GM12878 (cell line): Measurements from ENCODE around the gene TSEN34. TPM values are rescaled to one million over a fixed set of nuclear protein-coding genes. Genes with fewer than 3 reads are reported as not detected.

Experiments
- ATAC-seq: fragments of 200-7000 bp; cut with Tn5 transposase; 3 replicates; pipeline ENCODE4 v1.9.1; 2020; ENCODE audit warnings: mild to moderate bottlenecking, moderate library complexity
- BruUV-seq: library from RNA; stranded (reverse); fragments of 400-500 nt; replicated peaks from 2 replicates; lab custom pipeline; 2021; lab: Mats Ljungman, UMichigan
- CTCF ChIA-PET: fragments of 300-600 bp; sonication (Branson Sonifier 250); formaldehyde crosslinking; extraction: SDS; loops from one replicate; lab custom pipeline; 2021; ENCODE audit warnings: inconsistent platforms; lab: Yijun Ruan, JAX
- POLR2A ChIA-PET: fragments of 350-600 bp; formaldehyde crosslinking; extraction: SDS; loops from one replicate; lab custom pipeline; 2021; ENCODE audit warnings: inconsistent platforms; lab: Charles Lee
- RAD21 ChIA-PET: fragments of 300-600 bp; sonication (Branson Sonifier 250); formaldehyde crosslinking; loops from one replicate; lab custom pipeline; 2023; ENCODE audit warnings: antibody characterized with exemption; ENCODE audit not compliant: unreplicated experiment; lab: Charles Lee
- SMC1A ChIA-PET: fragments of 300-600 bp; sonication (Branson Sonifier 250); formaldehyde crosslinking; loops from one replicate; lab custom pipeline; 2023; ENCODE audit not compliant: unreplicated experiment, uncharacterized antibody; lab: Charles Lee
- DNase-seq: peaks from one replicate; pipeline ENCODE4 v3.0.0-alpha.2; 2011; ENCODE audit warnings: low read depth, low spot score
- FAIRE-seq: peaks from 3 replicates; lab custom pipeline; 2011; peaks lifted over from hg19 to GRCh38; lab: Jason Lieb, UNC
- H2AFZ ChIP-seq: 2 replicates; pipeline ENCODE4 v1.6.0; 2011; ENCODE audit warnings: low read depth, low read length, control low read depth; ENCODE audit not compliant: control insufficient read depth
- H3K27ac ChIP-seq: 2 replicates; pipeline ENCODE4 v1.5.1; 2011; ENCODE audit warnings: control low read depth; ENCODE audit not compliant: control insufficient read depth, insufficient read depth
- H3K27me3 ChIP-seq, 2 experiments: replicated peaks in 1 of 2; 2 replicates each; pipeline versions ENCODE4 v1.6.0 to v1.6.1; 2011; ENCODE audit warnings: low read length in 1 of 2; ENCODE audit not compliant: control insufficient read depth in 2 of 2, insufficient read depth in 2 of 2
- H3K36me3 ChIP-seq, 2 experiments: 2 replicates each; pipeline ENCODE4 v1.5.1; 2011; ENCODE audit warnings: low read length in 1 of 2; ENCODE audit not compliant: control insufficient read depth in 2 of 2, insufficient read depth in 2 of 2
- H3K4me1 ChIP-seq: 2 replicates; pipeline ENCODE4 v1.6.1; 2011; ENCODE audit warnings: mild to moderate bottlenecking, low read length, moderate library complexity, mixed read lengths; ENCODE audit not compliant: control insufficient read depth, insufficient read depth
- H3K4me2 ChIP-seq: 2 replicates; pipeline ENCODE4 v1.6.0; 2011; ENCODE audit warnings: control low read depth; ENCODE audit not compliant: control insufficient read depth, insufficient read depth
- H3K4me3 ChIP-seq: fragments of 200-600 bp; sonication (generic); 2 replicates; pipeline ENCODE4 v1.5.1; 2016
- H3K79me2 ChIP-seq: 2 replicates; pipeline ENCODE4 v1.6.0; 2011; ENCODE audit warnings: low read length; ENCODE audit not compliant: control insufficient read depth, insufficient read depth
- H3K9ac ChIP-seq: 2 replicates; pipeline ENCODE4 v1.8.0; 2011; ENCODE audit warnings: low read length, control low read depth, mixed read lengths; ENCODE audit not compliant: control insufficient read depth, insufficient read depth
- H3K9me3 ChIP-seq: replicated peaks from 3 replicates; pipeline ENCODE4 v1.5.1; 2011; ENCODE audit warnings: mild to moderate bottlenecking, low read length; ENCODE audit not compliant: control insufficient read depth, insufficient read depth
- H4K20me1 ChIP-seq: 2 replicates; pipeline ENCODE4 v1.6.0; 2011; ENCODE audit not compliant: control insufficient read depth, insufficient read depth
- IKZF1 ChIP-seq: fragments of 450-650 bp; conservative IDR thresholded peaks from 2 replicates; pipeline ENCODE4 v1.6.1; 2017; ENCODE audit warnings: antibody characterized with exemption, mild to moderate bottlenecking
- MEF2B ChIP-seq: fragments of 450-650 bp; IDR thresholded peaks from 2 replicates; pipeline ENCODE4 v1.6.1; 2018; ENCODE audit warnings: mild to moderate bottlenecking, moderate library complexity; ENCODE audit not compliant: partially characterized antibody, poor library complexity, severe bottlenecking
- NR2F1 ChIP-seq: fragments of 450-650 bp; conservative IDR thresholded peaks from 2 replicates; pipeline ENCODE4 v1.6.1; 2017; ENCODE audit warnings: mild to moderate bottlenecking
- SIN3A ChIP-seq: IDR thresholded peaks from 2 replicates; pipeline ENCODE4 v1.6.1; 2012; ENCODE audit warnings: low read depth, low read length, improper control_type of control experiment
- SMAD5 ChIP-seq: IDR thresholded peaks from 2 replicates; pipeline ENCODE4 v1.6.1; 2016; ENCODE audit warnings: antibody characterized with exemption, low read depth
- WGBS: methylation state at CpG from one replicate; pipeline ENCODE4 v1.1.6; 2016; ENCODE audit warnings: low lambda C conversion rate; ENCODE audit not compliant: insufficient replicate concordance, insufficient coverage; ENCODE audit errors: missing lambda C conversion rate; 5-methylcytosine and 5-hydroxymethylcytosine counted together
- in situ Hi-C: fragments of 300-500 bp; cut with MboI; formaldehyde crosslinking; loops from 9 replicates; pipeline ENCODE4 v1.14.3; 2018; ENCODE audit warnings: mixed read lengths
- intact Hi-C: fragments of 100-400 bp; cut with micrococcal nuclease; formaldehyde crosslinking; loops from one replicate; pipeline ENCODE4 v1.14.2; 2022; ENCODE audit not compliant: unreplicated experiment
- polyA plus RNA-seq, 11 experiments: library from polyadenylated mRNA; depleted of rRNA in 4 of 11; unstranded in 6 of 11; stranded (reverse) in 5 of 11; fragments of >200 nt; fragmentation: Nextera tagmentation in 4 of 11; fragmentation: Illumina TruSeq in 1 of 11; extraction: Ambion mirVana in 4 of 11; extraction: Trizol in 1 of 11; gene quantifications; 1 replicate in 1 of 11; 2 replicates in 10 of 11; pipeline versions ENCODE4 v1.2.1 to v1.2.3, GENCODE V29; 2011 to 2016; ENCODE audit warnings: inconsistent platforms in 2 of 11, missing spikeins in 2 of 11, low read depth in 1 of 11
- total RNA-seq, 4 experiments: library from RNA; depleted of rRNA in 3 of 4; stranded (reverse); fragments of >200 nt in 3 of 4; fragmentation: Illumina TruSeq in 1 of 4; extraction: Trizol in 1 of 4; gene quantifications; 2 replicates each; pipeline versions ENCODE4 v1.2.1 to v1.2.3, GENCODE V29; 2013 to 2021
- TF ChIP-seq, protein P1 (sequence below): fragments of 450-650 bp; conservative IDR thresholded peaks from 2 replicates; pipeline ENCODE4 v1.6.1; 2017; ENCODE audit warnings: mild to moderate bottlenecking, moderate library complexity
- TF ChIP-seq, protein P2 (sequence below): fragments of 450-650 bp; IDR thresholded peaks from 2 replicates; pipeline ENCODE4 v1.6.1; 2016; ENCODE audit warnings: mild to moderate bottlenecking
- TF ChIP-seq, protein P3 (sequence below): fragments of 450-650 bp; IDR thresholded peaks from 2 replicates; pipeline ENCODE4 v1.6.1; 2018; ENCODE audit warnings: mild to moderate bottlenecking, low read depth, moderate library complexity; ENCODE audit not compliant: partially characterized antibody

TSEN34 gene
- total and polyA plus RNA-seq, 10 of the 15 experiments (the other 5 are each of a cell fraction or from before 2014, with no cell fraction given), result 1.0 to 35.9 (median 16.8) TPM

DNA sequence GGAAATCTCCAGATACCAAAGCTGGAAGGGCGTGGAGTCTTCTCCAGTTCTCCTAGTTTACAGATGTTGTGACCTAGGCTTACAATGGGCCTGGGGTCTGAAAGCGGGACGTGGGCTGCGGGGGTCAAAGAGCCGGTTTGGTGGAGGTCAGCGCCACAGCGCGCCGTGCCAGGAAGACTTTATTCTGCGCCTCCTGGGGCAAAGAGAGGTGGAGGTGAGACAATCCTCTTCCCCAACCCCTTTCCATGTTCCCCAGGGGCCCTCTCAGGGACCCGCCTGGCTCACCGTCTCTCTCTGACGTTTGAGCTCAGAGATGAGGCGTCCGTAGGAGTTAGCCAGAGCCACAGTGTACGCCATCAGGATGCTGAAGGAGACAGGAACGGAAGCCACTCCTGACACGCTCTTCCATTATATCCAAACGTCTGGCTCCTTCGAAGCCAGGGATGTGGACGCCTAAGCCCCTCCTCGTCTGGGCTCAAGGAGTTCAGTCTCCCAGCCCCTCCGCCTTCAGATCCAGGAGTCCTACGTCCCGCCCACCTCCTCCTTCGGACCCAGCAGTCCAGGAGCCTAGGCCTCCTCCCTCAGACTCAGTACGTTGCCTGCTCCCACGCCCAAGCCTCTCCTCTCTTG lies 30.8 kb upstream of the TSEN34 start:
- Histone ChIP-seq H3K4me3 (peak overlapping the region; percentile 95), H3K79me2 (peaks cover 8% of the 10 kb centered on the region), H3K27ac (peak overlapping the region; percentile 75), H3K36me3 (peaks cover 5 to 7% of the 10 kb centered on the region in 2 experiments; a peak in 2 of 4 replicates), H3K4me1 (peaks cover 4% of the 10 kb centered on the region; the same call in 1 of the 2 replicates), H2AFZ (peak overlapping the region; percentile 87), H3K9ac (peak overlapping the region; percentile 82), H3K4me2 (peak overlapping the region; percentile 97), H3K9me3 (no peaks in the 10 kb centered on the region; the same call in 2 of the 3 replicates), H3K27me3 (no peaks in the 10 kb centered on the region), H4K20me1 (no peaks in the 10 kb centered on the region)
- WGBS, result 7% methylated on average over 28 of the region's 28 CpGs
- BruUV-seq, result TSS peak; percentile 90
- RAD21 ChIA-PET, result interaction anchor here (0.8 to 2.1 kb wide), 3 partner anchors 23 to 29 kb away, joined by 3 to 14 read pairs (median 5); partner anchors contain the start of genes CNOT3 and MBOAT7
- TF ChIP-seq MEF2B (no peak), NR2F1 (peak; percentile 49; the same call in 1 of the 2 replicates), SIN3A (peak; percentile 56; the same call in 1 of the 2 replicates), SMAD5 (0 out of 2 replicates have a peak, but pooled peaks have one; percentile 17), IKZF1 (no peak)
- TF ChIP-seq, protein P1, sequence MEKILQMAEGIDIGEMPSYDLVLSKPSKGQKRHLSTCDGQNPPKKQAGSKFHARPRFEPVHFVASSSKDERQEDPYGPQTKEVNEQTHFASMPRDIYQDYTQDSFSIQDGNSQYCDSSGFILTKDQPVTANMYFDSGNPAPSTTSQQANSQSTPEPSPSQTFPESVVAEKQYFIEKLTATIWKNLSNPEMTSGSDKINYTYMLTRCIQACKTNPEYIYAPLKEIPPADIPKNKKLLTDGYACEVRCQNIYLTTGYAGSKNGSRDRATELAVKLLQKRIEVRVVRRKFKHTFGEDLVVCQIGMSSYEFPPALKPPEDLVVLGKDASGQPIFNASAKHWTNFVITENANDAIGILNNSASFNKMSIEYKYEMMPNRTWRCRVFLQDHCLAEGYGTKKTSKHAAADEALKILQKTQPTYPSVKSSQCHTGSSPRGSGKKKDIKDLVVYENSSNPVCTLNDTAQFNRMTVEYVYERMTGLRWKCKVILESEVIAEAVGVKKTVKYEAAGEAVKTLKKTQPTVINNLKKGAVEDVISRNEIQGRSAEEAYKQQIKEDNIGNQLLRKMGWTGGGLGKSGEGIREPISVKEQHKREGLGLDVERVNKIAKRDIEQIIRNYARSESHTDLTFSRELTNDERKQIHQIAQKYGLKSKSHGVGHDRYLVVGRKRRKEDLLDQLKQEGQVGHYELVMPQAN, result 0 out of 2 replicates have a peak, but pooled peaks have one; percentile 19
- TF ChIP-seq, protein P2, sequence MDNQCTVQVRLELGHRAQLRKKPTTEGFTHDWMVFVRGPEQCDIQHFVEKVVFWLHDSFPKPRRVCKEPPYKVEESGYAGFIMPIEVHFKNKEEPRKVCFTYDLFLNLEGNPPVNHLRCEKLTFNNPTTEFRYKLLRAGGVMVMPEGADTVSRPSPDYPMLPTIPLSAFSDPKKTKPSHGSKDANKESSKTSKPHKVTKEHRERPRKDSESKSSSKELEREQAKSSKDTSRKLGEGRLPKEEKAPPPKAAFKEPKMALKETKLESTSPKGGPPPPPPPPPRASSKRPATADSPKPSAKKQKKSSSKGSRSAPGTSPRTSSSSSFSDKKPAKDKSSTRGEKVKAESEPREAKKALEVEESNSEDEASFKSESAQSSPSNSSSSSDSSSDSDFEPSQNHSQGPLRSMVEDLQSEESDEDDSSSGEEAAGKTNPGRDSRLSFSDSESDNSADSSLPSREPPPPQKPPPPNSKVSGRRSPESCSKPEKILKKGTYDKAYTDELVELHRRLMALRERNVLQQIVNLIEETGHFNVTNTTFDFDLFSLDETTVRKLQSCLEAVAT, result 0 out of 2 replicates have a peak, but pooled peaks have one; percentile 10
- TF ChIP-seq, protein P3, sequence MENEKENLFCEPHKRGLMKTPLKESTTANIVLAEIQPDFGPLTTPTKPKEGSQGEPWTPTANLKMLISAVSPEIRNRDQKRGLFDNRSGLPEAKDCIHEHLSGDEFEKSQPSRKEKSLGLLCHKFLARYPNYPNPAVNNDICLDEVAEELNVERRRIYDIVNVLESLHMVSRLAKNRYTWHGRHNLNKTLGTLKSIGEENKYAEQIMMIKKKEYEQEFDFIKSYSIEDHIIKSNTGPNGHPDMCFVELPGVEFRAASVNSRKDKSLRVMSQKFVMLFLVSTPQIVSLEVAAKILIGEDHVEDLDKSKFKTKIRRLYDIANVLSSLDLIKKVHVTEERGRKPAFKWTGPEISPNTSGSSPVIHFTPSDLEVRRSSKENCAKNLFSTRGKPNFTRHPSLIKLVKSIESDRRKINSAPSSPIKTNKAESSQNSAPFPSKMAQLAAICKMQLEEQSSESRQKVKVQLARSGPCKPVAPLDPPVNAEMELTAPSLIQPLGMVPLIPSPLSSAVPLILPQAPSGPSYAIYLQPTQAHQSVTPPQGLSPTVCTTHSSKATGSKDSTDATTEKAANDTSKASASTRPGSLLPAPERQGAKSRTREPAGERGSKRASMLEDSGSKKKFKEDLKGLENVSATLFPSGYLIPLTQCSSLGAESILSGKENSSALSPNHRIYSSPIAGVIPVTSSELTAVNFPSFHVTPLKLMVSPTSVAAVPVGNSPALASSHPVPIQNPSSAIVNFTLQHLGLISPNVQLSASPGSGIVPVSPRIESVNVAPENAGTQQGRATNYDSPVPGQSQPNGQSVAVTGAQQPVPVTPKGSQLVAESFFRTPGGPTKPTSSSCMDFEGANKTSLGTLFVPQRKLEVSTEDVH, result peak; percentile 4
- ATAC-seq (no peak), DNase-seq (no peak), FAIRE-seq (peak; percentile 7)
- SMC1A ChIA-PET, result interaction anchor here (1.3 to 1.5 kb wide), 2 partner anchors 23 to 230 kb away, joined by 4 to 5 read pairs; no protein-coding TSS in a partner anchor
- intact Hi-C loops, result no loop called here
- CTCF ChIA-PET, result interaction anchor here (1.2 to 2.1 kb wide), 4 partner anchors 8 to 72 kb away, joined by 3 to 15 read pairs (median 6); partner anchors contain the start of gene CNOT3
- POLR2A ChIA-PET, result interaction anchor here (0.7 to 4.0 kb wide), 7 partner anchors 12 to 45 kb away, joined by 4 to 30 read pairs (median 8); partner anchors contain the start of genes CNOT3, MBOAT7, PRPF31 and TFPT
- in situ Hi-C loops, result no loop called here
